Stimulated activated effector memory CD8-positive, alpha-beta T cell treated with anti-CD3 and anti-CD28 coated beads, Interleukin-12 subunit alpha, Interleukin-12 subunit beta, amount 100 ng/mL, for 72 hours (primary cell): Measurements from ENCODE around the gene BTBD9.

ENCODE experiments used
- ATAC-seq: fragments of 150-1000 bp; cut with Tn5 transposase; 2 replicates; pipeline ENCODE4 v1.10.0; 2021
- DNase-seq, 2 donors: peaks; one replicate each; pipeline ENCODE4 v3.0.0; 2021 to 2022; ENCODE audit warnings: low spot score in 2 of 2
- H3K27ac Mint-ChIP-seq: one replicate; pipeline ENCODE4 v1.8.0; 2022; ENCODE audit warnings: mild to moderate bottlenecking, mixed read lengths
- H3K36me3 Mint-ChIP-seq: one replicate; pipeline ENCODE4 v1.8.0; 2022; ENCODE audit warnings: mild to moderate bottlenecking, mixed read lengths
- H3K4me1 Mint-ChIP-seq: one replicate; pipeline ENCODE4 v1.8.0; 2022; ENCODE audit warnings: mixed read lengths
- H3K4me3 Mint-ChIP-seq: one replicate; pipeline ENCODE4 v1.8.0; 2022; ENCODE audit warnings: mild to moderate bottlenecking, mixed read lengths
- H3K9me3 Mint-ChIP-seq: one replicate; pipeline ENCODE4 v1.8.0; 2022; ENCODE audit warnings: mixed read lengths

Gene BTBD9

GRCh38 chr6:38482466-38482865 lies 157.3 kb downstream of the BTBD9 start:
- Mint-ChIP-seq H3K36me3 (no peaks in the 10 kb centered on the region), H3K4me3 (no peak overlapping the region), H3K4me1 (peaks cover 6% of the 10 kb centered on the region), H3K9me3 (no peaks in the 10 kb centered on the region), H3K27ac (no peak overlapping the region)
- ATAC-seq (no peak), DNase-seq (no peak)

GRCh38 chr6:38481851-38482250 lies 157.9 kb downstream of the BTBD9 start:
- no peak overlapping the region for H3K4me3 Mint-ChIP-seq
- no peaks in the 10 kb centered on the region for H3K36me3 Mint-ChIP-seq
- H3K27ac Mint-ChIP-seq: no peak overlapping the region
- no peaks in the 10 kb centered on the region for H3K9me3 Mint-ChIP-seq
- H3K4me1 Mint-ChIP-seq: peaks cover 6% of the 10 kb centered on the region
- ATAC-seq (no peak), DNase-seq (no peak)

- no peak for ATAC-seq
- Mint-ChIP-seq H3K4me3 (no peak overlapping the region), H3K4me1 (peaks cover 5% of the 10 kb centered on the region), H3K36me3 (no peaks in the 10 kb centered on the region), H3K9me3 (no peaks in the 10 kb centered on the region), H3K27ac (no peak overlapping the region)
- DNase-seq: no peak
Measured at GRCh38 chr6:38481211-38481836, 158.4 kb downstream of the BTBD9 start.

- ATAC-seq (no peak), DNase-seq (no peak)
- no peaks in the 10 kb centered on the region for H3K4me1 Mint-ChIP-seq
- no peak overlapping the region for H3K4me3 Mint-ChIP-seq
- no peaks in the 10 kb centered on the region for H3K36me3 Mint-ChIP-seq
- no peaks in the 10 kb centered on the region for H3K9me3 Mint-ChIP-seq
- H3K27ac Mint-ChIP-seq: no peak overlapping the region
Measured at GRCh38 chr6:38480036-38480435, 159.7 kb downstream of the BTBD9 start.

- ATAC-seq (no peak), DNase-seq (no peak)
- Mint-ChIP-seq H3K27ac (no peak overlapping the region), H3K36me3 (no peaks in the 10 kb centered on the region), H3K9me3 (no peaks in the 10 kb centered on the region), H3K4me1 (no peaks in the 10 kb centered on the region), H3K4me3 (no peak overlapping the region)
Measured at GRCh38 chr6:38479331-38479730, 160.4 kb downstream of the BTBD9 start.

- ATAC-seq (peak; percentile 53), DNase-seq (no peak)
- Mint-ChIP-seq H3K9me3 (peaks cover 4% of the 10 kb centered on the region), H3K4me1 (no peaks in the 10 kb centered on the region), H3K36me3 (no peaks in the 10 kb centered on the region), H3K27ac (no peak overlapping the region), H3K4me3 (no peak overlapping the region)
Measured at GRCh38 chr6:38477680-38478260, 162.0 kb downstream of the BTBD9 start.

GRCh38 chr6:38476888-38477287 lies 162.8 kb downstream of the BTBD9 start:
- Mint-ChIP-seq H3K4me1 (no peaks in the 10 kb centered on the region), H3K36me3 (no peaks in the 10 kb centered on the region)

GRCh38 chr6:38476141-38476540 lies 163.6 kb downstream of the BTBD9 start:
- Mint-ChIP-seq H3K9me3 (peaks cover 4% of the 10 kb centered on the region), H3K36me3 (no peaks in the 10 kb centered on the region), H3K4me1 (no peaks in the 10 kb centered on the region), H3K4me3 (no peak overlapping the region), H3K27ac (no peak overlapping the region)
- DNase-seq (no peak), ATAC-seq (no peak)

More at GRCh38 chr6:38476888-38477287, 162.8 kb downstream of the BTBD9 start:
- no peak overlapping the region for H3K27ac Mint-ChIP-seq
- no peak for ATAC-seq
- H3K4me3 Mint-ChIP-seq: no peak overlapping the region
- no peak for DNase-seq
- H3K9me3 Mint-ChIP-seq: peaks cover 4% of the 10 kb centered on the region

- ATAC-seq (no peak), DNase-seq (no peak)
- Mint-ChIP-seq H3K36me3 (no peaks in the 10 kb centered on the region), H3K4me3 (no peak overlapping the region), H3K4me1 (no peaks in the 10 kb centered on the region), H3K27ac (no peak overlapping the region), H3K9me3 (peaks cover 4% of the 10 kb centered on the region)
Measured at GRCh38 chr6:38470548-38470947, 169.2 kb downstream of the BTBD9 start.

- Mint-ChIP-seq H3K4me1 (no peaks in the 10 kb centered on the region), H3K9me3 (peaks cover 2% of the 10 kb centered on the region), H3K4me3 (no peak overlapping the region), H3K36me3 (no peaks in the 10 kb centered on the region), H3K27ac (no peak overlapping the region)
- no peak for DNase-seq
- ATAC-seq: no peak
Measured at GRCh38 chr6:38467566-38467965, 172.2 kb downstream of the BTBD9 start.

- H3K9me3 Mint-ChIP-seq: peaks cover 2% of the 10 kb centered on the region
- H3K4me3 Mint-ChIP-seq: no peak overlapping the region
- peaks cover 5% of the 10 kb centered on the region for H3K36me3 Mint-ChIP-seq
- no peak for ATAC-seq
- H3K27ac Mint-ChIP-seq: peak overlapping the region; percentile 32
- H3K4me1 Mint-ChIP-seq: no peaks in the 10 kb centered on the region
- DNase-seq: no peak
Measured at GRCh38 chr6:38460186-38460585, 179.5 kb downstream of the BTBD9 start.

- peaks cover 2% of the 10 kb centered on the region for H3K9me3 Mint-ChIP-seq
- DNase-seq: no peak
- no peaks in the 10 kb centered on the region for H3K4me1 Mint-ChIP-seq
- no peak for ATAC-seq
- peaks cover 5% of the 10 kb centered on the region for H3K36me3 Mint-ChIP-seq
- no peak overlapping the region for H3K27ac Mint-ChIP-seq
- H3K4me3 Mint-ChIP-seq: no peak overlapping the region
Measured at GRCh38 chr6:38459291-38459690, 180.4 kb downstream of the BTBD9 start.

- Mint-ChIP-seq H3K9me3 (peaks cover 2% of the 10 kb centered on the region), H3K4me3 (no peak overlapping the region), H3K27ac (no peak overlapping the region), H3K36me3 (peaks cover 5% of the 10 kb centered on the region), H3K4me1 (no peaks in the 10 kb centered on the region)
- DNase-seq: no peak
- no peak for ATAC-seq
Measured at GRCh38 chr6:38453861-38454260, 185.9 kb downstream of the BTBD9 start.

- H3K4me1 Mint-ChIP-seq: no peaks in the 10 kb centered on the region
- H3K9me3 Mint-ChIP-seq: peaks cover 2% of the 10 kb centered on the region
- ATAC-seq (no peak), DNase-seq (no peak)
- H3K4me3 Mint-ChIP-seq: no peak overlapping the region
- peaks cover 5% of the 10 kb centered on the region for H3K36me3 Mint-ChIP-seq
- H3K27ac Mint-ChIP-seq: no peak overlapping the region
Measured at GRCh38 chr6:38452816-38453660, 186.7 kb downstream of the BTBD9 start.

- Mint-ChIP-seq H3K9me3 (peaks cover 2% of the 10 kb centered on the region), H3K4me3 (no peak overlapping the region), H3K36me3 (no peaks in the 10 kb centered on the region), H3K4me1 (peaks cover 5% of the 10 kb centered on the region), H3K27ac (no peak overlapping the region)
- DNase-seq: no peak
- no peak for ATAC-seq
Measured at GRCh38 chr6:38450717-38451116, 189.0 kb downstream of the BTBD9 start.

- Mint-ChIP-seq H3K4me3 (no peak overlapping the region), H3K27ac (no peak overlapping the region), H3K4me1 (peaks cover 26% of the 10 kb centered on the region), H3K9me3 (peaks cover 2% of the 10 kb centered on the region), H3K36me3 (no peaks in the 10 kb centered on the region)
- no peak for ATAC-seq
- DNase-seq: no peak
Measured at GRCh38 chr6:38445925-38446324, 193.8 kb downstream of the BTBD9 start.
